Neural cell (in vitro differentiated cells): ENCODE results near the gene HDAC1. TPM values are rescaled to one million over a fixed set of nuclear protein-coding genes. Genes with fewer than 3 reads are reported as not detected.

Experiments used
- H2AFZ ChIP-seq: fragments of 200-600, 300-800 bp; sonication (generic), shearing (Covaris generic); 2 replicates; pipeline ENCODE4 v1.6.0; 2014; ENCODE audit warnings: low read depth, mild to moderate bottlenecking, antibody characterized with exemption, low read length, moderate library complexity
- H3F3A ChIP-seq: fragments of 200-600 bp; shearing (Covaris generic); 2 replicates; pipeline ENCODE4 v1.6.1; 2016; ENCODE audit warnings: mild to moderate bottlenecking, moderate library complexity, mixed read lengths, antibody characterized with exemption, low read length; ENCODE audit not compliant: insufficient read depth, poor library complexity, severe bottlenecking
- H3K27ac ChIP-seq: fragments of 200-600, 300-800 bp; sonication (generic), shearing (Covaris generic); 2 replicates; pipeline ENCODE4 v1.5.1; 2014; ENCODE audit warnings: mild to moderate bottlenecking, low read length, moderate library complexity
- H3K27me3 ChIP-seq: fragments of 300-800, 200-600 bp; sonication (generic), shearing (Covaris generic); 2 replicates; pipeline ENCODE4 v1.6.0; 2014; ENCODE audit warnings: mild to moderate bottlenecking, low read depth, low read length, moderate library complexity; ENCODE audit not compliant: insufficient read depth
- H3K36me3 ChIP-seq: fragments of 300-800, 200-600 bp; sonication (generic), shearing (Covaris generic); 2 replicates; pipeline ENCODE4 v1.5.1; 2014; ENCODE audit warnings: mild to moderate bottlenecking, antibody characterized with exemption, low read length, moderate library complexity; ENCODE audit not compliant: insufficient read depth
- H3K4me2 ChIP-seq: fragments of 300-800, 200-600 bp; sonication (generic), shearing (Covaris generic); 2 replicates; pipeline ENCODE4 v1.6.0; 2014; ENCODE audit warnings: mild to moderate bottlenecking, low read length
- H3K4me3 ChIP-seq: fragments of 300-800, 200-600 bp; sonication (generic), shearing (Covaris generic); 2 replicates; pipeline ENCODE4 v1.5.1; 2014; ENCODE audit warnings: mild to moderate bottlenecking, low read length, moderate library complexity
- H3K79me2 ChIP-seq: fragments of 200-600 bp; shearing (Covaris generic); replicated peaks from 2 replicates; pipeline ENCODE4 v1.6.0; 2014; ENCODE audit warnings: mild to moderate bottlenecking, low read length, moderate library complexity; ENCODE audit not compliant: insufficient read depth
- H3K9ac ChIP-seq: fragments of 300-800, 200-600 bp; sonication (generic), shearing (Covaris generic); 2 replicates; pipeline ENCODE4 v1.6.1; 2016; ENCODE audit warnings: mild to moderate bottlenecking, low read length, mixed read lengths
- H3K9me2 ChIP-seq: fragments of 200-600 bp; shearing (Covaris generic); 2 replicates; pipeline ENCODE4 v1.6.1; 2016; ENCODE audit warnings: mild to moderate bottlenecking, low read length, mixed read lengths; ENCODE audit not compliant: insufficient read depth
- H3K9me3 ChIP-seq: fragments of 200-600, 300-800 bp; sonication (generic), shearing (Covaris generic); 2 replicates; pipeline ENCODE4 v1.6.1; 2016; ENCODE audit warnings: mild to moderate bottlenecking, mixed run types, low read length, moderate library complexity, mixed read lengths
- H4K20me1 ChIP-seq: fragments of 200-600 bp; shearing (Covaris generic); 2 replicates; pipeline ENCODE4 v1.6.1; 2016; ENCODE audit warnings: mild to moderate bottlenecking, mixed run types; ENCODE audit not compliant: insufficient read depth
- CTCF ChIP-seq: fragments of 450-650 bp; IDR thresholded peaks from 2 replicates; pipeline ENCODE4 v1.5.1; 2014; ENCODE audit warnings: antibody characterized with exemption, mild to moderate bottlenecking, moderate library complexity; ENCODE audit not compliant: poor library complexity, severe bottlenecking
- EP300 ChIP-seq: fragments of 450-650 bp; conservative IDR thresholded peaks from 2 replicates; pipeline ENCODE4 v1.6.1; 2014; ENCODE audit warnings: antibody characterized with exemption, mild to moderate bottlenecking, moderate library complexity; ENCODE audit not compliant: poor library complexity, severe bottlenecking
- EZH2 ChIP-seq: fragments of 200-600, 300-800 bp; shearing (Covaris generic), sonication (generic); IDR thresholded peaks from 2 replicates; pipeline ENCODE4 v1.6.1; 2014; ENCODE audit warnings: antibody characterized with exemption, low read length, borderline replicate concordance, mild to moderate bottlenecking; ENCODE audit not compliant: insufficient read depth, poor library complexity, severe bottlenecking
- MXI1 ChIP-seq: fragments of 450-650 bp; conservative IDR thresholded peaks from 2 replicates; pipeline ENCODE4 v1.6.1; 2014; ENCODE audit warnings: antibody characterized with exemption, mild to moderate bottlenecking; ENCODE audit not compliant: poor library complexity, severe bottlenecking
- POLR2AphosphoS5 ChIP-seq: IDR thresholded peaks from 2 replicates; pipeline ENCODE4 v1.6.1; 2012
- RAD21 ChIP-seq: fragments of 450-650 bp; conservative IDR thresholded peaks from 2 replicates; pipeline ENCODE4 v1.6.1; 2014; ENCODE audit warnings: antibody characterized with exemption, mild to moderate bottlenecking, moderate library complexity
- REST ChIP-seq: IDR thresholded peaks from 2 replicates; pipeline ENCODE4 v1.6.1; 2012; ENCODE audit warnings: borderline replicate concordance
- SMC3 ChIP-seq: fragments of 450-650 bp; conservative IDR thresholded peaks from 2 replicates; pipeline ENCODE4 v1.6.1; 2014; ENCODE audit warnings: antibody characterized with exemption, mild to moderate bottlenecking, moderate library complexity; ENCODE audit not compliant: poor library complexity
- TAF1 ChIP-seq: IDR thresholded peaks from 2 replicates; pipeline ENCODE4 v1.6.1; 2012; ENCODE audit warnings: low read depth
- polyA plus RNA-seq: library from polyadenylated mRNA; depleted of rRNA; stranded (reverse); fragments of >200 nt; gene quantifications from 2 replicates; pipeline ENCODE4 v1.2.3, GENCODE V29; 2014

The HDAC1 gene
- polyA plus RNA-seq, 1 donor from 2014 or later: 60.8 TPM

GRCh38 chr1:32349211-32349708, 57.4 kb downstream of the HDAC1 start:
- H3K9ac ChIP-seq: no peak overlapping the region
- H3K9me3 ChIP-seq: no peaks in the 10 kb centered on the region
- no peak overlapping the region for H3K4me3 ChIP-seq
- no peaks in the 10 kb centered on the region for H3K79me2 ChIP-seq
- H3F3A ChIP-seq: no peaks in the 10 kb centered on the region
- no peak overlapping the region for H3K27ac ChIP-seq
- no peak overlapping the region for H2AFZ ChIP-seq
- no peak overlapping the region for H3K4me2 ChIP-seq
- TF ChIP-seq EZH2: no peak
- TF ChIP-seq TAF1: no peak
- no peak for TF ChIP-seq MXI1
- TF ChIP-seq REST: no peak
- no peak for TF ChIP-seq POLR2AphosphoS5
- no peak for TF ChIP-seq EP300
- no peak for TF ChIP-seq RAD21
- TF ChIP-seq CTCF: no peak
- no peak for TF ChIP-seq SMC3
- H3K36me3 ChIP-seq: no peaks in the 10 kb centered on the region
- no peaks in the 10 kb centered on the region for H3K27me3 ChIP-seq
- H3K9me2 ChIP-seq: no peaks in the 10 kb centered on the region
- H4K20me1 ChIP-seq: no peaks in the 10 kb centered on the region

GRCh38 chr1:32350785-32351398, 59.0 kb downstream of the HDAC1 start:
- H3K27ac ChIP-seq: peak overlapping the region; percentile 64
- no peak overlapping the region for H2AFZ ChIP-seq

More at GRCh38 chr1:32350785-32351398, 59.0 kb downstream of the HDAC1 start:
- no peaks in the 10 kb centered on the region for H3K9me2 ChIP-seq
- peak overlapping the region; percentile 78 for H3K9ac ChIP-seq
- no peaks in the 10 kb centered on the region for H3K9me3 ChIP-seq
- TF ChIP-seq EP300 (no peak), RAD21 (no peak), TAF1 (no peak), POLR2AphosphoS5 (no peak), CTCF (peak; percentile 63), REST (peak; percentile 34), MXI1 (no peak)
- no peaks in the 10 kb centered on the region for H4K20me1 ChIP-seq
- H3K4me3 ChIP-seq: peak overlapping the region; percentile 72
- H3K27me3 ChIP-seq: no peaks in the 10 kb centered on the region
- H3K4me2 ChIP-seq: no peak overlapping the region
- H3F3A ChIP-seq: no peaks in the 10 kb centered on the region
- no peaks in the 10 kb centered on the region for H3K36me3 ChIP-seq
- no peaks in the 10 kb centered on the region for H3K79me2 ChIP-seq
